CD14-positive monocyte (primary cell): Measurements from ENCODE around the gene SLC26A2. TPM values are rescaled to one million over a fixed set of nuclear protein-coding genes. Genes with fewer than 3 reads are reported as not detected.

Source experiments
- DNase-seq, 3 donors: peaks; one replicate each; pipeline ENCODE4 v3.0.0-alpha.2; 2011 to 2022
- H2AFZ ChIP-seq: 2 replicates; pipeline ENCODE4 v1.6.0; 2012; ENCODE audit warnings: mild to moderate bottlenecking, low read depth, low read length, inconsistent platforms; ENCODE audit not compliant: insufficient read depth, poor library complexity, severe bottlenecking
- H3K27ac ChIP-seq, 2 donors: 1 replicate in 1 of 2; 2 replicates in 1 of 2; pipeline ENCODE4 v1.5.1; 2012 to 2013; ENCODE audit warnings: low read length in 2 of 2, control low read depth in 1 of 2, inconsistent platforms in 1 of 2, low read depth in 1 of 2, mild to moderate bottlenecking in 1 of 2
- H3K27me3 ChIP-seq, 2 donors: one replicate each; pipeline versions ENCODE4 v1.6.0 to v1.6.1; 2011 to 2013; ENCODE audit warnings: low read length in 2 of 2; ENCODE audit not compliant: control insufficient read depth in 2 of 2, insufficient read depth in 2 of 2
- H3K36me3 ChIP-seq, 2 donors: replicated peaks in 1 of 2; 1 replicate in 1 of 2; 2 replicates in 1 of 2; pipeline versions ENCODE4 v1.5.1 to v1.6.1; 2012 to 2013; ENCODE audit warnings: low read length in 2 of 2, control low read depth in 1 of 2, inconsistent platforms in 1 of 2, mild to moderate bottlenecking in 1 of 2; ENCODE audit not compliant: insufficient read depth in 2 of 2, control insufficient read depth in 1 of 2
- H3K4me1 ChIP-seq, 2 donors: 1 replicate in 1 of 2; 2 replicates in 1 of 2; pipeline versions ENCODE4 v1.5.1 to v1.6.1; 2012 to 2013; ENCODE audit warnings: low read length in 2 of 2, control low read depth in 1 of 2, inconsistent platforms in 1 of 2, mild to moderate bottlenecking in 1 of 2, moderate library complexity in 1 of 2; ENCODE audit not compliant: insufficient read depth in 2 of 2, control insufficient read depth in 1 of 2
- H3K4me2 ChIP-seq: replicated peaks from 2 replicates; pipeline ENCODE3; 2012; ENCODE audit warnings: low read length, moderate library complexity, mild to moderate bottlenecking; ENCODE audit not compliant: poor library complexity, severe bottlenecking; ENCODE audit errors: extremely low read depth
- H3K4me3 ChIP-seq, 3 experiments: fragments of 200-600 bp in 1 of 3; sonication (generic) in 1 of 3; replicated peaks in 1 of 3; 1 replicate in 2 of 3; 2 replicates in 1 of 3; pipeline ENCODE4 v1.5.1; 2011 to 2013; ENCODE audit warnings: low read length in 3 of 3, mild to moderate bottlenecking in 3 of 3, control low read depth in 2 of 3, low read depth in 2 of 3, inconsistent platforms in 1 of 3, moderate library complexity in 1 of 3
- H3K79me2 ChIP-seq: 2 replicates; pipeline ENCODE4 v1.6.0; 2012; ENCODE audit warnings: mild to moderate bottlenecking, control low read depth, inconsistent platforms, low read length, moderate library complexity; ENCODE audit not compliant: insufficient read depth
- H3K9ac ChIP-seq: 2 replicates; pipeline ENCODE4 v1.6.0; 2017; ENCODE audit warnings: low read length, mild to moderate bottlenecking; ENCODE audit not compliant: insufficient read depth, poor library complexity, severe bottlenecking
- H3K9me3 ChIP-seq, 2 donors: replicated peaks in 1 of 2; 1 replicate in 1 of 2; 2 replicates in 1 of 2; pipeline versions ENCODE4 v1.5.1 to v1.6.1; 2012 to 2013; ENCODE audit warnings: low read length in 2 of 2, control low read depth in 1 of 2; ENCODE audit not compliant: control insufficient read depth in 1 of 2, insufficient read depth in 1 of 2
- H4K20me1 ChIP-seq: 2 replicates; pipeline ENCODE4 v1.6.0; 2012; ENCODE audit warnings: mild to moderate bottlenecking, low read length, control low read depth, moderate library complexity; ENCODE audit not compliant: insufficient read depth
- H3K27ac Mint-ChIP-seq, 7 donors: one replicate each; pipeline ENCODE4 v1.8.0; 2020; ENCODE audit warnings: mild to moderate bottlenecking in 7 of 7, mixed read lengths in 7 of 7, moderate library complexity in 6 of 7, inconsistent platforms in 2 of 7
- H3K27me3 Mint-ChIP-seq, 3 donors: one replicate each; pipeline ENCODE4 v1.8.0; 2021 to 2022; ENCODE audit warnings: low read depth in 3 of 3, mild to moderate bottlenecking in 3 of 3, mixed read lengths in 3 of 3, moderate library complexity in 3 of 3, inconsistent platforms in 1 of 3
- H3K36me3 Mint-ChIP-seq, 2 donors: one replicate each; pipeline ENCODE4 v1.8.0; 2020; ENCODE audit warnings: mixed read lengths in 2 of 2, inconsistent platforms in 1 of 2, mild to moderate bottlenecking in 1 of 2
- H3K4me1 Mint-ChIP-seq: one replicate; pipeline ENCODE4 v1.8.0; 2020; ENCODE audit warnings: mild to moderate bottlenecking, mixed read lengths
- H3K4me3 Mint-ChIP-seq, 2 donors: one replicate each; pipeline ENCODE4 v1.8.0; 2020; ENCODE audit warnings: mild to moderate bottlenecking in 2 of 2, mixed read lengths in 2 of 2, moderate library complexity in 1 of 2
- H3K9me3 Mint-ChIP-seq, 7 donors: one replicate each; pipeline ENCODE4 v1.8.0; 2020 to 2022; ENCODE audit warnings: mixed read lengths in 7 of 7, mild to moderate bottlenecking in 6 of 7, moderate library complexity in 6 of 7, inconsistent platforms in 2 of 7
- CTCF ChIP-seq: fragments of 200-600 bp; IDR thresholded peaks from one replicate; pipeline ENCODE4 v1.8.0; 2022; ENCODE audit warnings: antibody characterized with exemption, mild to moderate bottlenecking
- WGBS: methylation state at CpG from one replicate; pipeline ENCODE4 v1.1.5; 2013; ENCODE audit warnings: missing lambda C conversion rate; ENCODE audit not compliant: insufficient coverage; 5-methylcytosine and 5-hydroxymethylcytosine counted together
- intact Hi-C, 2 donors: fragments of 100-400 bp; cut with micrococcal nuclease; formaldehyde crosslinking; loops; one replicate each; pipeline versions ENCODE4 v1.15.0 to v1.15.1; 2023
- polyA plus RNA-seq, 3 donors: library from polyadenylated mRNA; depleted of rRNA in 1 of 3; unstranded in 2 of 3; stranded (reverse) in 1 of 3; fragments of 300-500 nt in 2 of 3; fragments of >200 nt in 1 of 3; fragmentation: Illumina TruSeq in 2 of 3; gene quantifications; 1 replicate in 2 of 3; 2 replicates in 1 of 3; pipeline ENCODE4 v1.2.3, GENCODE V29; 2012 to 2021

SLC26A2 gene
- polyA plus RNA-seq, 3 donors: 1.9 to 3.6 (median 3.1) TPM

GRCh38 chr5:149930043-149930748 is 30.4 kb upstream of the SLC26A2 start:
- Histone ChIP-seq H3K36me3 (no peaks in the 10 kb centered on the region), H3K27me3 (no peaks in the 10 kb centered on the region), H3K4me1 (no peaks in the 10 kb centered on the region), H2AFZ (no peak overlapping the region), H4K20me1 (no peaks in the 10 kb centered on the region), H3K4me2 (no peak overlapping the region), H3K27ac (no peak overlapping the region), H3K79me2 (no peaks in the 10 kb centered on the region), H3K9me3 (no peaks in the 10 kb centered on the region), H3K9ac (no peak overlapping the region), H3K4me3 (no peak overlapping the region)
- Mint-ChIP-seq H3K27ac (no peak overlapping the region), H3K4me1 (peaks cover 3% of the 10 kb centered on the region), H3K27me3 (peaks cover 0 to 4% (median 1%) of the 10 kb centered on the region in 3 donors), H3K36me3 (no peaks in the 10 kb centered on the region), H3K4me3 (no peak overlapping the region), H3K9me3 (peaks cover 0 to 2% (median 0%) of the 10 kb centered on the region in 7 donors)
- intact Hi-C loops: no loop called here
- no peak for TF ChIP-seq CTCF
- no peak for DNase-seq
- 87% methylated on average over 5 of the region's 6 CpGs for WGBS

- Histone ChIP-seq H3K27me3 (no peaks in the 10 kb centered on the region), H3K27ac (no peak overlapping the region), H3K4me3 (no peak overlapping the region), H3K36me3 (no peaks in the 10 kb centered on the region), H3K9me3 (no peaks in the 10 kb centered on the region), H3K79me2 (no peaks in the 10 kb centered on the region), H3K9ac (no peak overlapping the region), H3K4me1 (no peaks in the 10 kb centered on the region), H2AFZ (no peak overlapping the region), H4K20me1 (no peaks in the 10 kb centered on the region), H3K4me2 (no peak overlapping the region)
- peaks cover 0 to 3% (median 1%) of the 10 kb centered on the region in 3 donors for H3K27me3 Mint-ChIP-seq
- no peaks in the 10 kb centered on the region for H3K36me3 Mint-ChIP-seq
- no CpG with 5 or more reads among the region's 7 CpGs for WGBS
- no peak overlapping the region for H3K27ac Mint-ChIP-seq
- intact Hi-C loops: no loop called here
- no peak for TF ChIP-seq CTCF
- peaks cover 4% of the 10 kb centered on the region for H3K4me1 Mint-ChIP-seq
- DNase-seq: no peak
- peaks cover 0 to 2% (median 0%) of the 10 kb centered on the region in 7 donors for H3K9me3 Mint-ChIP-seq
- H3K4me3 Mint-ChIP-seq: no peak overlapping the region
Measured at GRCh38 chr5:149930749-149931574, 29.6 kb upstream of the SLC26A2 start.
